ENCODE data around the gene GTF2F2.
"Not testable (repeated sequence)": the region's sequence is repeated elsewhere in the genome, so short reads cannot be mapped to it uniquely, and the experiment has no call there.

Gene GTF2F2

DNA sequence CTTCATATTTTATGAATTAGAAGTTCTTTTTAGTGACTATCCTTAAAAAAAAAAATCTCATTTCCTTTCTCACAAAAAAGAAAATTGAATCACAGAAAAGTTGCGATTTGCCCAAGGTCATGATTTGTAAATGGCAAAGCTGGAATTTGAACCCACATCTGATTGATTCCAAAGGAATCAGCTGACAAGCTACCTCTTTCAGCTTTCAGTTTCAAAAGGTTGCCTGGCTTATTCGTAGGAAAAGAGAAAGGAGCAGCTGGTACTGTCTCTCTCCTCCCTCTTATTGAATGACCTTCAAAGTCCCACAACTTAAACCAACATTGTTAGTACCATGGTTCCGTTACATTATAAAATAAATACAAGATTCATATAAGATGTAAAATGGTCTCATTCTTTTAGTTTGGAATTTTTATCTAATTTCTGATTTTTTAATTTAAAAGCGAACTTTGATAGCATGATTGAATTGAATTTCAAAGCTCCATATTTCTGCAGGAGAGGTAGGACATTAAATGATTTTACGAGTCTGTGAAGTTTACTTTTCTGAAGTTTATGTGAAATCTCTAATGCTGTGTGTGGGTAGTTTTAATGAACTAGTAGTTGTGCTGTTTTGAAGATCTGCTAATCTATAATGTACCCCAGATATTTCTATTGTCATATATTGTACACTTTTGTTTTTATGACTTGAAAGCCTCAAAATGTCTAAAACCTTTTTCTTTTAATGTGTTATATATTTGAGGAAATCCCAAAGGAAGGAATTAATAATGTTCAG is 99.0 kb downstream of the GTF2F2 start:
- no peak for DNase-seq

DNA sequence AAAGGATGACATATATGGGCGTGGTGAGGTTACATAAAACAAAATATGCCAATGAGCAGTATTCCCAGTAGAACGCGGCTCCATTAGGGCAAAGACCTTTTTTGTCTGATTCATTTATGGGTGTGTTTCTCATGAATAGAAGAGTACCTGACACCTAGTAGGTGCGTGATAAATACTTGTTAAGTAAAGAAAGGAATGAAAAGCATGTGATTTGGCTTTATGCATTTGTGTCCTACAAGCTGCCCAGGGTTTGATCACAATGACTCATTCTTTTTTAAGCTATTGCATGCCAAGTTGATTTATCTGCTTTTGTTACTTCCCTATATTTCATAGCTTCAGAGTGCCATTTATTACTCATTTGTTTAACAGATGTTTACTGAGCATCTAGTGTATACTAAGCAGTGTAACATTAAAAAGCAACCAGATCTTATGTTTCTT is 99.6 kb downstream of the GTF2F2 start:
- DNase-seq, result no peak

DNA sequence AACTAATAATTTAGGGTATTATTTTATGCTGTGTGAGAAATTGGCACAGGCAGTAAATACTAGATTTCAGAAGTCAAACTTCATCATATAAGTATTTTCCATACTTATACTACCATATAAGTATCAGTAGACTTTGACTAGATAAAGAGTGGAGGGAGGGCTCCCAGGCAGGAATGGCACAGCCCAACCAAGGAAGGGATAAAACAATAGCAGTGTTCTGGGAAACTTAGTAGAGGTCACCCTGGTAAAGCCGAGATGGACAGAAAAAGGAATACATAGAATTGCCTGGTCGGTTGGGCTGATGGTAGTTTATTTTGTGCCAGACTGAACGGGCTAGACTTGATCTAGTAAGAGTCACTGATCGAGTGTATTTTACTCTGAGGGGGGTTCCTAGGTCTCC is 100.1 kb downstream of the GTF2F2 start:
- no peak for DNase-seq

DNA sequence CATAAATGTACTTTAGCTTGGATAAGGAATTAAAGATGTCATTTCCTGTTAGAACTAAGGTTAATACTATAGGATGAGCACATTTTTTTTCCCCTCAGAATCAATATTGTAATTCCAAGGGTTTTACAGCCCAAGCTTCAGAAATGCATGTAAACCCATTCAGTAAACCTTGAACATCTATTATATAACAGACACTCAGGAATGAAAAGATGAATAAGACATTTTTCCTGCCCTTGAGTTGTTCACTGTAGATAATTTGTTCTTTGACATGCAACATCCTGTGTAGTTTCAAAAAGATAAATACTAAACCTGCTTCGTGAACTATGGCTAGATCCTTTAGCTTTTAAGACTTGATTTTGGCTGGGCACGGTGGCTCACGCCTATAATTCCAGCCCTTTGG is 102.2 kb downstream of the GTF2F2 start:
- no peak for DNase-seq

DNA sequence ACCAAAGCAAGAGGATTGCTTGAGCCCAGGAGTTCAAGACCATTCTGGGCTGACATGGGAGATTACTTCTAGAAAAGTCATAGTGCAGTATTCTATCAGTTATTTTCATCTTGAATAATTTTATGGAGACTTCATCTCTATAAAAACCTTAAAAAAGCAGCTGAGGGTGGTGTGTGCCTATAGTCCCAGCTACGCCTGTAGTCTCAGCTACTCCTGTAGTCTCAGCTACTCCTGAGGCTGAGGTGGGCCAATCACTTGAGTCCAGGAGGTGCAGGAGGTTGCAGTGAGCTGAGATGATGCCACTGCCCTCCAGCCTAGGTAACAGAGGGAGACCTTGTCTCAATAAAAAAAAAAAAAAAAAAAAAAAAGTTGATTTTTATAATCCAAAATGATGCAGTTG is 102.6 kb downstream of the GTF2F2 start:
- no peak for DNase-seq

DNA sequence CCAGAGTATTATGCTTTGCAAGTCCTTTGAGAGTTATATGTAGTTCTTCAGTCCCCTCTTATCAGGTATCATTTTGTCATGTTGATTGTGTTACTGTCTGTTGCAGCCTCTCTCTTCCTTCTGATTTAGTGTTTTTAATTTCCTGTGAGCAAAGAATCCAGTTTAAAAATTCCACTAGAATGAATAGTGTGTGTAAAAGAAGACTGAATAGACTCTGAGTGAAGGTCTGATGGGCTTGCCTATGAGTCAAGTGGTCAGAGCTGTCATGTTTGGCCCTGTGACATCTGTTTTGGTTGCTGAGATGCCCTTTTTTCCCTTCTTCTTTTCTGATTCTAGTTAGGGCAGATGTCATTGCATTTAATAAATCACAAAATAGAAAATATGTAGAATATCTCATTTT is 103.9 kb downstream of the GTF2F2 start:
- DNase-seq, result no peak

DNA sequence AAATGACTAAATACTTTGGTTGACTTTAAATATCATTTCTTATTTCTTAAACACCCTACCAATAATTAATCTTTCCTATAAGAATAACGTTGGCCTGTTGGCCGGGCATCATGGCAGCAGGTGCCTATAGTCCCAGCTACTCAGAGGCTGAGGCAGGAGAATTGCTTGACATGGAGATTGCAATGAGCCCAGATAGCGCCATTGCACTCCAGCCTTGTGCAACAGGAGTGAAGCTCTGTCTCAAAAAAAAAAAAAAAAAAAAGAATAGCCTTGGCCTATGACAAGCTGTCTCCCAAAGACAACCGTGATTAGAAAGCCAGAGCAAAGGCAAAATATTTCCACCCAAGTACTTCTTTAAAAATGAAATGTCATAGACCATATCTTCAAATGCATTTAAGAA is 105.1 kb downstream of the GTF2F2 start:
- no peak for DNase-seq

DNA sequence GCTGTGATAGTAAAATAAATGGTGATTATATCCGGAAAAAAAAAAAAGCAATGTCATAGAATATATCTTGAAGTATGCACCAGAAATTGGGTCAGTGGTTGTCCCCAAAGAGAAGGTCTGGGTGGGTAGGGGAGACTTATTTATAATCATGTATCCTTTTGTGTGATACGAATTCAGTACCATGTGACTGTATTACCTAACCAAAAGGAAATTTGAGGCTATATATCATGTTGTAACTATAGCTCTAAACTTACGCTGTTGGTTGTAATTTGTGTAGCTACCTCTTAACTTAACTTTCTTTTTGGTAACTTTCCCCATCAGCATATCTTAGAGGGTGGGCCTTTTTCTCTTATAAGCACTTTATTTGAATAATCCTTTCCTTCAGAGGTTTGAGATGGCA is 105.7 kb downstream of the GTF2F2 start:
- no peak for DNase-seq

DNA sequence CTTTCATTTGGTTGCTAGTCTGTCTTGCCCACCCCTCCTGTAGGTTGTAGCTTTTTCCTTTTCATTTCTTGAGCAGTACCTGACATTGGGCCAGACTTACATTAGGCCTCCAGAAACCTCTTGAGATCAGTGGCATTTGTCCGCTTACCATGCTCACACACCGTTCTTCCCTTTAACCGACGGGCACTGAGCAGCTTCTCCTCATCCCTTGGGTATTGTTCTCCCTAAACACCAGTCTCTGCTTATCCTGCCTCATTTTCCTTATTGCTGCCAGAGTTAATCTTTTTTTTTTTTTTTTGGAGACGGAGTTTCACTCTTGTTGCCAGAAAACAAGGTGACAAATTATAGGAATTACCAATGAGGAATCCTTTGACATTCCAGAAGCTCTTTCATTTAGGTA is 107.7 kb downstream of the GTF2F2 start:
- DNase-seq, result no peak

DNA sequence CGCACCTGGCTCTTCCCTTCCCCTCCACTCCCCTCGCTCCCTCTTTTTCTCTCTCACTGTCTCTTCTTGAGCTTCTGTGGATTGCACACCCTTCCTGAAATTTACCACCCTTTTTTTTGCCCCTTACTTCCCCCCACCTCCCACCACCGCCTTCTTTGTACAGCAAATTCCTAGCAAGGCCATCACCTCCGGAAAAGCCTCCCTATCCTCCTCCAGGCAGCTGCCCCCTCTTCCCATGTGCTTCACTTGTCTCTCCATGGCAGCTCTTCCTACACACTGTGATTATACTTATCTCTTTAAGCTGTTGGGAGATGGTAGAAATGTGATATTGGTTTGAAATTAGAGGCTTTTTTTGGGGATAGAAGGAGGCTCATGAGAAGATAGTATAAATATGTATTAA is 108.9 kb downstream of the GTF2F2 start:
- DNase-seq, result no peak

DNA sequence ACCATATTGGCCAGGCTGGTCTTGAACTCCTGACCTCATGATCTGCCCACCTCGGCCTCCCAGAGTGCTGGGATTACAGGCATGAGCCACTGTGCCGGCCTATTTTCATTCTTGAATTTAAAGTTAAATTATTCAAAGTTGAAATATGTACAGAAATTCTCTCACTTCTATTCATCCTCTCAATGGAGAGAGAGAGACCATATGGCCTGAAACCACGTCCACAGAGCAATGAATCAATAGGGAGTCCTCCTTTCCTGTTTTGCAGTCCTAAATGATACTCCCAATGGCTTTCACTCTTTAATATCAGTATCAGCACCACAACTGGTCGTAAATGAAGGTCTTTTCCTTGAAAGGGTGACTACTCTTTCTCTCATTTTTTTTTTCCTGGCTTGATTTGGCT is 111.0 kb downstream of the GTF2F2 start:
- no peak for DNase-seq

DNA sequence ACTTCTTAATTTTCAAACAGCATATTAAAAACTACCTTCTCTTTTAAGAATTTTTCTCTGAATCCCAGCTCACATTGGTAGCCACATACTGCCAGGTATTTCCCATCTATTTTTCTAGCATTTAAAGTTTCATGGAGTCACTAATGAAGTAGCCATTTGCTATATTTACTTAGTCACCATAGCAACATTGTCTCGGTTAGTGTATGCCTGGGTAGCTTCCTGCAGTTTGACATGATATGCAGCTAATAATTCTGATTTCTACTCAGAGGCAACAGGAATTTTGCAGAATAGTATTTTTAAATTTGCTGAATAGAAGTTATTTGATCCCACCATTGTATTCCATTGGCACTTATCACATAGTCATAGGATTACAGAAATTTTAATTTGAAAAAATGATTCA is 111.4 kb downstream of the GTF2F2 start:
- DNase-seq, result no peak

DNA sequence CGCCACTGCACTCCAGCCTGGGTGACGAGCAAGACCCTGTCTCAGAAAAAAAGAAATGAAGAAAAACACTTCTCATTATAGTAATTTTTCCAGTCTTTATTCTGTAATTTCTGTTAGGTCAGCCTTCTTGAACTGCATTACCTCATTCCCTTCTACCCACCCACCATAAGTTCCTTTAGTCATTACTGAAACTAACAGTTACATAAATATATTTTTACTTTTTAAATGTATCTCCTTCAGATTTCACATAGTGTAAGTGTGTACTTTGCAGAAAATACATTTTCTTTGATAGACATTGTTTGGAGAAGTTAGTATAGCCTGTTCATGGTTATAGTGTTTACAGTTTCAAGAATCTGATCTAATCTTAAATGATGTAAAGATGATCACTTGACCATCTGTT is 112.3 kb downstream of the GTF2F2 start:
- DNase-seq, result no peak

DNA sequence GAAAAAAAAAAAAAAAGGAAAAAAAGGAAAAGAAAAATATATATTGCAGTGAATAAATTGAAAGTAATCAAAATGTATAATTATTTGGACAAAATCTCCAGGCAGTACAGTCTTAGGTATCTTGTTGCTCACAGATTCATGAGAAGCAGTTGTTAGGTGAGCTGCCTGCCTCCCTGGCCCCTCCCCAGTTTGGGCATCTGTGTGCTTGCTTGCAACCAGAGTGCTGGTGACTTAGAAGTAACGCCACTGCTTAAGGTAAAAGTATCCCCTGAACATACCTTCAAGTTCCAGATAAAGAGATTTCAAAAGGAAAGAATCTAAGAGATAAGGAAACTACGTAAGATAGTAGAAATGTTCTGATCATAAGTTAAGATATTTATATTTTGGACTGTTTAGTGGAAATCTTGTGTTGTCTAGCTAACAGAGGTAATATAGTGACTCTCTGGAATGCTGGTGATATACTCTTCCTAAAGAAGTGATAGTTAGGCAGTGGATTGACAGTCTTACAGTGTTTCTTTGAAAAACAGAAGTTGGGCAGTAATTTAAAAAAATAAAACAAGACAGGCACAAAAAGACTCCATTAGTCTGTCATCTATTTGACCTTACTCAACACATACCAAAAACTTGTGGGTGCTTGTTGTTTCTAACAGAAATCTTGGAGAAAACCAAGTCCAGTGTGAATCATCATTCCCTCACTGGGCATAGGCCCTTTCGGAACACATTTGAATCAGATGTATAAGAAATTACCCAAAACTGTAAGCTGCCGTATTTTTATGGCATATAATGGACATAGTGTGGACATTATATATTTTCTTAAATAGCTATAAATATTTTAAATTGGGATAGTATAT is 118.9 kb downstream of the GTF2F2 start:
- DNase-seq, result no peak

DNA sequence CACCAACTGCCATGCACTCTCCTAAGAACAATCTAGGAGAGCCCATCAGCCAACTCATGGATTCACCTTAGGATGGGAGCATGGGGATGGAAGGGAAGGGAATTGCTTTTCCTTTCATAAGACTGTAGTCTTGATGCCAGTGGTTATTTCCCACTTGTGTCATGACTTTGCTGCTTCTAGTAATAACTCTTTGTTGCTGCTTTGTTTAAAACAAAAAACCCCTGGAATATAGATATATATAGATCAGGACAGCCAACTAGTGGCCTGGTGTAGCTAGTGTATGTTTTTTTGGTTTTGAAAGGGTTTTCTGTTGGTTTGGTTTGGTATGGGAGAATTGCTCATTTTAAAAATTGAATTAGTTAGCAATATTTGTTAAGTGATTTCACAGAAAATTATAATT is 119.8 kb downstream of the GTF2F2 start:
- DNase-seq, result no peak

DNA sequence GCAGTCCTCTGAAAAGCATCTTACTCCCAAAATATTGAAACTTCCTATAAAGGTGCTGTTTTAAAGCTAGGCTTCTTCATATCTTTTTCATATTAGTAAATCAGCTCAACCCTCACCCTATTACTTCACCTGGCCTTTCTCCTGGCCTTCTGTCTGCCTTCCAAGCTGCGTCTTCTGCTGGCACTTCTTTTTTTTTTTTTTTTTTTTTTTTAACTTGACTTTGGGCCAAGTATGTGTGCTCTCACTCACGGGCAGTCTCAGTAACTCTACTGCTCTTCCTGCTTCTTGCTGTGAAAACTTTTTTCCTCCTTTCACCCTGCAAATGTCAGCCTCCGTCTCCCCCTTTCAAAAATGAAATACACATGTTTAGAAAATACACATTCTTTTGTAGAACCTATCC is 121.8 kb downstream of the GTF2F2 start:
- no peak for DNase-seq

DNA sequence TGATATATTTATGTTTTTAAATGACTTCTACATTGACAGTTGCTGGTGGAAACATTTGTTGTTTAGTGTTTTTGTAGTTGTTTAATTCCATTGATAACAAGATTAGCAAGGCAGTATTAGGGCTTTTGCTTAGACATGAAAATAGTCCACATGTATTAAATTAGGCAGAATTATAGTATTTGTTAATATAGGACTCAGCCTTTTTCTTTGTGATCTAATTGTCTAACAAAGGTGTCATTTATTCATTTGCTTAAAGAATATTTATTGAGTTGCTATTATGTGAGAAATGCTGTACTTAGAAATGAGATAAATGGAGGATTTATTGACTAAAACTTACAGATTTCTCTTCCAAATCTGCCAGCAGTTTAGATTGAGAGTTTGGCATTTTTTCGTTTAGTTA is 122.2 kb downstream of the GTF2F2 start:
- DNase-seq, result no peak

DNA sequence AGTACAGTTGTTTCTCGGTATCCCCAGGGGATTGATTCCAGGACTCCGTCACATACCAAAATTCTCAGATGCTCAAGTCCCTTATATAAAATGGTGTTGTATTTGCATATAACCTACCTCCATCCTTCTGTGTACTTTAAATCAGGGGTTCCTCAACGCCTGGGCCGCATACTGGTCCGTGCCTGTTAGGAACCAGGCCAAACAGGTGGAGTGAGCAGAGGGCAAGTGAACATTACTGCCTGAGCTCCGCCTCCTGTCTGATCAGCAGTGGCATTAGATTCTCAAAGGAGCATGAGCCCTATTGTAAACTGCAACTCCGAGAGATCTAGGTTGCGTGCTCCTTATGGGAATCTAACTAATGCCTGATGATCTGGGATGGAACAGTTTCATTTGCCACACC is 122.8 kb downstream of the GTF2F2 start:
- no peak for DNase-seq

DNA sequence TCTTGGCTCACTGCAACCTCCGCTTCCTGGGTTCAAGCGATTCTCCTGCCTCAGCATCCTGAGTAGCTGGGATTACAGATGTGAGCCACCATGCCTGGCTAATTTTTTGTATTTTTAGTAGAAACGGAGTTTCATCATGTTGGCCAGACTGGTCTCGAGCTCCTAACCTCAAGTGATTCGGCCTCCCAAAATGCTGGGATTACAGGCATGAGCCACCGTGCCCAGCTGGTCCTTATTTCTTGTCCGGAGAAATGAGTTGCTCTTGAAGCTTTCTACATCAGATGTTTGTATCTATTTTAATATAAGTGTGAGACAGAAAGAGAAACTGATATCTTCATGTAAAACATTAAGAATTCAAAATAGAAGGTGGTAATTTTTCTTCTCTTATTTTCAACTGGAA is 124.4 kb downstream of the GTF2F2 start:
- not testable (repeated sequence) for DNase-seq

DNA sequence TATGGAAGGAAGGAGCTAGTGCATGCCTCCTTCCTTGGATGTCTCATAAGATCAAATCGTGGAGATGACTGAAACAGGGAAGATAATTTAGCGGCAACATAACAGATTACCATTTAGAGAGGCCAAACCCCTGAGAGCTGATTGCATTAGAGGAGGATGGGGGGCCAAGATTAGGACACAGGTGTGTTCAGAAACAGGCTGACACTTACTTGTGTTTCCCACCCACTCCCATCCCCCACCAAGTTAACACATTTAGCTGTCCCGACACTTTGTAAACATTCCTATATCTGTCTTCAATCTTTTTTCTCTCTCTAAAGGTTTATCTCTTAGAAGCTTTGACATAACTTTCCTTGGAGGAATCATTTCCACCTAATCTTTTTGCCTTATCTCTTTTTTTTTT is 129.4 kb downstream of the GTF2F2 start:
- no peak for DNase-seq

DNA sequence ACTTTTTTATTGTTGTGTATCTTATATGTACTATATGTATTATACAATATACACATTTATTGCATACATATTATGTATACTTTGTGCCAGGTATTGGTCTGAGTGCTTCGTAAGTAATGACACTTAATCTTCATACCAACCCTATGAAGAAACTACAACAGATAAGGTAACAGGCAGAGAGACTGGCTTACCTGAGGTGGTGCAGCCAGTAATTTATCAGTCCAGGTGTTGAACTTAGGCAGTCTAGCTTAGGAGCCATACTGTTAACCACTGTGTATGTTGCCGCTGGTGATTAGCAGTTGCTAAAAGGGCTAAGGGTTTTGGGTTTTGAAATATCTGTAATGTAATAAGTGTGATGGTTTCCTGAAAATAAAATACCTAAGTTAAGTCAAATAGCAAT is 134.1 kb downstream of the GTF2F2 start:
- no peak for DNase-seq

DNA sequence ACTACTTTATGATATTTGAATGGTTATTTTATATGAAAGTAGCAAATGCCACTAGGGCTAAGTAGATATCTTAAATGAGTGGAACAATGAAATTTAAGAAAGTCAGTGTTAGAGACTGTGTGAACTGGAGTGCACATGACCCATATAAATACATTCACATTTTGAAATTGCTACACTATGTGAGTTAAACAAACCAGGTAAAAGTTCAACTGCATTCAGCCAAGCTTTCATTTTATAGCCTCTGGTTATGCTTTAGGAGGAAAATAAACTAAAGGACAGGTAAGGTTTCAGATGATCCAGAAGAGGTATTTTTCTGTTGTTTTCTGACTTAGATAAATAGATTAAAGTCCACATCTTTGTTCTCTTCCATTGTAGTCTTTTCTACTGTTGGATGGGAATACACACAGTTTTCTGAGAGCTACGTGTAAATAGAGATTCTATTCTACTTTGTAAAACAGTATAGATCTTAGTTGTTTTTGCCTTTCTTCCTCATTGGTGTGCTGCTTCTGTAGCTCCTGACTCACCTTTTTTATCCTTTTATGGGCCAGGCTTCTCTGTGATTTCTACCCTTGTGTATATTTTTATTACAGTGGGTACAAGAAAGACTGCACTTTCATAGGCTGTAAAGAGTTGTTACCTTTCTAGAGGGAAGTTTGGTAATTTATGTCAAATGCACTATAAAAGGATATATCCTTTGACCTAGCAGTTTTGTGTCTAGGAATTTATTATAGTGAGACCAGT is 135.1 kb downstream of the GTF2F2 start:
- DNase-seq, result no peak

DNA sequence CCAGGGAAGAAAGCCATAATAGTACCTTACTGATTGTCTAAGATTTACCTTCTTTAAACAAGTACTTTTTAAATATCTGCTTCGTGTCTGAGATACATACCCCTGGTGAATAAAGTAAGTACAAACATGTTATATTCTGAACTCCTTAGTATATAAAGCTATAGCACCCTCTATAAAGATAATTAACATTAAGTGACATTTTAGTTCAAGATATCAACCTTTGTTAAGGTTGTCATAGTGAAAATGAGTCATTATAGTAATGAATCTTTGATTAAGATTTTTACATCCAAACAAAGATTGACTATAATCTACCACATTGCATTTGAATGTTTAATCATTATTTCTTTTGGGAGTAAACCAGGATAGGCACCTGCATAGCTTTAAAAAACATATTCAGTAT is 135.9 kb downstream of the GTF2F2 start:
- no peak for DNase-seq
